Prostate gland (tissue), 2 donors: ENCODE data around the gene CELA2A.

Experiments
- CTCF ChIP-seq, 4 experiments: fragments of 200-600 bp in 2 of 4; fragments of 450-650 bp in 2 of 4; sonication (generic) in 2 of 4; IDR thresholded peaks; 1 replicate in 3 of 4; 2 replicates in 1 of 4; pipeline ENCODE4 v1.5.1; 2016 to 2019; ENCODE audit warnings: antibody characterized with exemption in 4 of 4, mild to moderate bottlenecking in 2 of 4, moderate library complexity in 2 of 4
- POLR2AphosphoS5 ChIP-seq: sonication (generic); formaldehyde crosslinking; IDR thresholded peaks from one replicate; pipeline ENCODE4 v1.6.1; 2017; ENCODE audit warnings: antibody characterized with exemption

- TF ChIP-seq CTCF (IDR thresholded peaks at IDR 0.05), result no peak
- TF ChIP-seq POLR2AphosphoS5, result no peak
Measured at GRCh38 chr1:15412175-15412800, 44.2 kb upstream of the CELA2A start.
